GM12874 (cell line): Measurements from ENCODE around the gene CTNND2.

ENCODE experiments used
- CTCF ChIP-seq: IDR thresholded peaks from 2 replicates; pipeline ENCODE4 v1.5.1; 2011; ENCODE audit warnings: low read depth, mild to moderate bottlenecking, control low read depth, low read length, moderate library complexity; ENCODE audit not compliant: insufficient read depth

CTNND2 gene

GRCh38 chr5:11574787-11575186, 329.5 kb downstream of the CTNND2 start:
- no peak for TF ChIP-seq CTCF

- no peak for TF ChIP-seq CTCF
Measured at GRCh38 chr5:11573140-11573992, 330.9 kb downstream of the CTNND2 start.

GRCh38 chr5:11564706-11565105, 339.5 kb downstream of the CTNND2 start:
- no peak for TF ChIP-seq CTCF

- no peak for TF ChIP-seq CTCF
Measured at GRCh38 chr5:11563822-11564221, 340.4 kb downstream of the CTNND2 start.

GRCh38 chr5:11560915-11561697, 343.1 kb downstream of the CTNND2 start:
- TF ChIP-seq CTCF = no peak

- no peak for TF ChIP-seq CTCF
Measured at GRCh38 chr5:11557063-11557462, 347.2 kb downstream of the CTNND2 start.

- TF ChIP-seq CTCF = no peak
Measured at GRCh38 chr5:11555171-11555570, 349.1 kb downstream of the CTNND2 start.
